OCI-LY7 (cell line): ENCODE results near the gene CIB1.

Experiments used
- EZH2phosphoT487 ChIP-seq: fragments of 200-600 bp; sonication (generic); IDR thresholded peaks from 2 replicates; pipeline ENCODE4 v1.6.1; 2018; ENCODE audit warnings: low read depth, borderline replicate concordance, mild to moderate bottlenecking, mixed run types, antibody characterized with exemption, low read length, moderate library complexity, mixed read lengths
- TF ChIP-seq, protein P1 (sequence below): fragments of 200-600 bp; sonication (generic); conservative IDR thresholded peaks from 2 replicates; pipeline ENCODE4 v1.5.1; 2014; ENCODE audit warnings: mild to moderate bottlenecking, antibody characterized with exemption, low read length, moderate library complexity, mixed read lengths

DNA sequence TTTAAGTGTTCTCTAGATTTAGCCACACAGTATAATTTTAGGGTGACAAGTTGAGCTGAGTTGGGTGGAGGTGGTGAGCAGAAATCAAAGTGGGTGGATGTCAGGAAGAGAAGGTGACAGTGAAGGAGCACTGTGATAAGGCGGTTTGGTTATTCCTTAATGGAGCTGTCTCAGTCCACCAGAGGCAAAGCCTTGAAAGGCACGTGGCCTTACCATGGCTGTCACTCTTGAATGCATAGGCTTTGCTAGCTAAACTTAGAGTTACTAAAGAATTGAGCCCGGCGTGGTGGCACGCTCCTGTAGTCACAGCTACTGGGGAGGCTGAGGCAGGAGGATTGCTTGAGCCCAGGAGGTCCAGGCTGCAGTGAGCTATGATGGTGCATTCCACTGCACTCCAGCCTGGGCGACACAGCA lies 15.1 kb upstream of the CIB1 start:
- TF ChIP-seq, protein P1, sequence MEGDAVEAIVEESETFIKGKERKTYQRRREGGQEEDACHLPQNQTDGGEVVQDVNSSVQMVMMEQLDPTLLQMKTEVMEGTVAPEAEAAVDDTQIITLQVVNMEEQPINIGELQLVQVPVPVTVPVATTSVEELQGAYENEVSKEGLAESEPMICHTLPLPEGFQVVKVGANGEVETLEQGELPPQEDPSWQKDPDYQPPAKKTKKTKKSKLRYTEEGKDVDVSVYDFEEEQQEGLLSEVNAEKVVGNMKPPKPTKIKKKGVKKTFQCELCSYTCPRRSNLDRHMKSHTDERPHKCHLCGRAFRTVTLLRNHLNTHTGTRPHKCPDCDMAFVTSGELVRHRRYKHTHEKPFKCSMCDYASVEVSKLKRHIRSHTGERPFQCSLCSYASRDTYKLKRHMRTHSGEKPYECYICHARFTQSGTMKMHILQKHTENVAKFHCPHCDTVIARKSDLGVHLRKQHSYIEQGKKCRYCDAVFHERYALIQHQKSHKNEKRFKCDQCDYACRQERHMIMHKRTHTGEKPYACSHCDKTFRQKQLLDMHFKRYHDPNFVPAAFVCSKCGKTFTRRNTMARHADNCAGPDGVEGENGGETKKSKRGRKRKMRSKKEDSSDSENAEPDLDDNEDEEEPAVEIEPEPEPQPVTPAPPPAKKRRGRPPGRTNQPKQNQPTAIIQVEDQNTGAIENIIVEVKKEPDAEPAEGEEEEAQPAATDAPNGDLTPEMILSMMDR, result no peak
- no peak for TF ChIP-seq EZH2phosphoT487
